Rectal smooth muscle tissue (tissue), 1 donor: ENCODE results near the gene PYGM.

ENCODE experiments used
- H3K27ac ChIP-seq: one replicate; pipeline ENCODE4 v1.7.0; 2013; ENCODE audit warnings: low read depth, low read length, inconsistent platforms
- H3K27me3 ChIP-seq: one replicate; pipeline ENCODE4 v1.7.0; 2013; ENCODE audit warnings: low read length; ENCODE audit not compliant: control insufficient read depth, insufficient read depth
- H3K36me3 ChIP-seq: one replicate; pipeline ENCODE4 v1.7.0; 2013; ENCODE audit warnings: low read length; ENCODE audit not compliant: control insufficient read depth, insufficient read depth
- H3K4me1 ChIP-seq: one replicate; pipeline ENCODE4 v1.7.0; 2013; ENCODE audit warnings: low read length; ENCODE audit not compliant: control insufficient read depth, insufficient read depth
- H3K4me3 ChIP-seq: one replicate; pipeline ENCODE4 v1.7.0; 2013; ENCODE audit warnings: low read length
- H3K9ac ChIP-seq: one replicate; pipeline ENCODE4 v1.7.0; 2013; ENCODE audit warnings: low read length

PYGM gene

GRCh38 chr11:64787526-64788320 lies 27.9 kb upstream of the PYGM start:
- no peak overlapping the region for H3K4me3 ChIP-seq
- H3K27me3 ChIP-seq: no peaks in the 10 kb centered on the region
- H3K36me3 ChIP-seq: peaks cover 3% of the 10 kb centered on the region
- H3K4me1 ChIP-seq: no peaks in the 10 kb centered on the region
- H3K9ac ChIP-seq: no peak overlapping the region
- H3K27ac ChIP-seq: no peak overlapping the region

- H3K27me3 ChIP-seq: no peaks in the 10 kb centered on the region
- no peak overlapping the region for H3K27ac ChIP-seq
- no peaks in the 10 kb centered on the region for H3K4me1 ChIP-seq
- no peak overlapping the region for H3K4me3 ChIP-seq
- H3K36me3 ChIP-seq: peaks cover 3% of the 10 kb centered on the region
- H3K9ac ChIP-seq: no peak overlapping the region
Measured at GRCh38 chr11:64786308-64786707, 26.5 kb upstream of the PYGM start.

GRCh38 chr11:64784813-64785581 lies 25.2 kb upstream of the PYGM start:
- Histone ChIP-seq H3K36me3 (no peaks in the 10 kb centered on the region), H3K27ac (no peak overlapping the region), H3K4me3 (no peak overlapping the region), H3K9ac (no peak overlapping the region), H3K27me3 (no peaks in the 10 kb centered on the region), H3K4me1 (no peaks in the 10 kb centered on the region)

- peak within 1 kb of the TSS; percentile 98 for H3K27ac ChIP-seq
- H3K4me1 ChIP-seq: peaks cover 10% of the 10 kb centered on the region
- peaks cover 22% of the 10 kb centered on the region for H3K36me3 ChIP-seq
- no peaks in the 10 kb centered on the region for H3K27me3 ChIP-seq
- peak within 1 kb of the TSS; percentile 91 for H3K9ac ChIP-seq
- peak within 1 kb of the TSS; percentile 95 for H3K4me3 ChIP-seq
Measured at GRCh38 chr11:64778473-64779298, 18.9 kb upstream of the PYGM start, which contains the start of gene SF1. TSS of gene SF1 (minus strand) at chr11:64778542. CDS start at chr11:64778392, 150 bp downstream.

GRCh38 chr11:64778223-64778472 lies 18.4 kb upstream of the PYGM start:
- Histone ChIP-seq H3K4me1 (peaks cover 10% of the 10 kb centered on the region), H3K27ac (peak overlapping the region; percentile 98), H3K4me3 (peak overlapping the region; percentile 76), H3K36me3 (peaks cover 27% of the 10 kb centered on the region), H3K27me3 (no peaks in the 10 kb centered on the region), H3K9ac (peak overlapping the region; percentile 91)

GRCh38 chr11:64777449-64778222 lies 17.9 kb upstream of the PYGM start:
- Histone ChIP-seq H3K9ac (peak overlapping the region; percentile 91), H3K27me3 (no peaks in the 10 kb centered on the region), H3K27ac (peak overlapping the region; percentile 98), H3K4me3 (peak overlapping the region; percentile 95), H3K36me3 (peaks cover 32% of the 10 kb centered on the region), H3K4me1 (peaks cover 10% of the 10 kb centered on the region)

- Histone ChIP-seq H3K4me1 (peaks cover 10% of the 10 kb centered on the region), H3K27ac (peak overlapping the region; percentile 71), H3K4me3 (peak overlapping the region; percentile 95), H3K9ac (peak overlapping the region; percentile 62), H3K27me3 (no peaks in the 10 kb centered on the region), H3K36me3 (peaks cover 39% of the 10 kb centered on the region)
Measured at GRCh38 chr11:64776875-64777274, 17.1 kb upstream of the PYGM start.

- peaks cover 43% of the 10 kb centered on the region for H3K36me3 ChIP-seq
- no peaks in the 10 kb centered on the region for H3K27me3 ChIP-seq
- H3K9ac ChIP-seq: no peak overlapping the region
- no peak overlapping the region for H3K27ac ChIP-seq
- peak overlapping the region; percentile 95 for H3K4me3 ChIP-seq
- peaks cover 10% of the 10 kb centered on the region for H3K4me1 ChIP-seq
Measured at GRCh38 chr11:64776425-64776824, 16.7 kb upstream of the PYGM start.

- H3K27me3 ChIP-seq: no peaks in the 10 kb centered on the region
- peaks cover 62% of the 10 kb centered on the region for H3K36me3 ChIP-seq
Measured at GRCh38 chr11:64774144-64774543, 14.4 kb upstream of the PYGM start.

GRCh38 chr11:64772303-64773018 lies 12.7 kb upstream of the PYGM start:
- Histone ChIP-seq H3K4me3 (no peak overlapping the region), H3K27me3 (no peaks in the 10 kb centered on the region), H3K36me3 (peaks cover 79% of the 10 kb centered on the region), H3K9ac (no peak overlapping the region), H3K27ac (no peak overlapping the region), H3K4me1 (peaks cover 10% of the 10 kb centered on the region)

More at GRCh38 chr11:64774144-64774543, 14.4 kb upstream of the PYGM start:
- Histone ChIP-seq H3K4me3 (no peak overlapping the region), H3K4me1 (peaks cover 10% of the 10 kb centered on the region), H3K9ac (no peak overlapping the region), H3K27ac (no peak overlapping the region)

- Histone ChIP-seq H3K4me3 (no peak overlapping the region), H3K27me3 (no peaks in the 10 kb centered on the region), H3K36me3 (peaks cover 85% of the 10 kb centered on the region), H3K27ac (no peak overlapping the region), H3K4me1 (peaks cover 8% of the 10 kb centered on the region), H3K9ac (no peak overlapping the region)
Measured at GRCh38 chr11:64771861-64772260, 12.1 kb upstream of the PYGM start.
